Liver (tissue), 9 donors: ENCODE data around the gene MSH3. TPM values are rescaled to one million over a fixed set of nuclear protein-coding genes. Genes with fewer than 3 reads are reported as not detected.
"Not testable (repeated sequence)": the region's sequence is repeated elsewhere in the genome, so short reads cannot be mapped to it uniquely, and the experiment has no call there.

Experiments used
- DNase-seq: peaks from one replicate; pipeline ENCODE4 v3.0.0-alpha.2; 2017; ENCODE audit warnings: low spot score
- H3K27ac ChIP-seq, 2 donors: one replicate each; pipeline ENCODE4 v1.7.0; 2013; ENCODE audit warnings: inconsistent platforms in 2 of 2, low read length in 2 of 2, control low read depth in 1 of 2, low read depth in 1 of 2, mild to moderate bottlenecking in 1 of 2
- H3K27me3 ChIP-seq, 4 donors: one replicate each; pipeline versions ENCODE4 v1.6.1 to v1.7.0; 2013; ENCODE audit warnings: low read length in 3 of 4, inconsistent platforms in 1 of 4, mild to moderate bottlenecking in 1 of 4, moderate library complexity in 1 of 4; ENCODE audit not compliant: control insufficient read depth in 4 of 4, insufficient read depth in 4 of 4
- H3K36me3 ChIP-seq, 4 donors: one replicate each; pipeline versions ENCODE4 v1.6.1 to v1.7.0; 2013; ENCODE audit warnings: low read length in 3 of 4, mild to moderate bottlenecking in 3 of 4, low read depth in 1 of 4, moderate library complexity in 1 of 4; ENCODE audit not compliant: control insufficient read depth in 4 of 4, insufficient read depth in 3 of 4
- H3K4me1 ChIP-seq, 4 donors: one replicate each; pipeline versions ENCODE4 v1.6.1 to v1.7.0; 2013; ENCODE audit warnings: low read length in 3 of 4, mild to moderate bottlenecking in 3 of 4, moderate library complexity in 1 of 4; ENCODE audit not compliant: control insufficient read depth in 4 of 4, insufficient read depth in 4 of 4
- H3K4me3 ChIP-seq, 3 donors: one replicate each; pipeline versions ENCODE4 v1.6.1 to v1.7.0; 2013; ENCODE audit warnings: low read length in 3 of 3, control low read depth in 1 of 3, low read depth in 1 of 3, mild to moderate bottlenecking in 1 of 3
- H3K9ac ChIP-seq, 2 donors: one replicate each; pipeline ENCODE4 v1.7.0; 2013; ENCODE audit warnings: low read length in 2 of 2, mild to moderate bottlenecking in 2 of 2, moderate library complexity in 2 of 2, control low read depth in 1 of 2, low read depth in 1 of 2
- H3K9me3 ChIP-seq, 4 donors: one replicate each; pipeline versions ENCODE4 v1.6.1 to v1.7.0; 2013; ENCODE audit warnings: low read length in 3 of 4; ENCODE audit not compliant: control insufficient read depth in 4 of 4
- ATF3 ChIP-seq: IDR thresholded peaks from 2 replicates; pipeline ENCODE4 v1.6.1; 2016; ENCODE audit warnings: antibody characterized with exemption
- EGR1 ChIP-seq, 2 donors: IDR thresholded peaks; 2 replicates each; pipeline ENCODE4 v1.6.1; 2016 to 2018; ENCODE audit warnings: antibody characterized with exemption in 2 of 2, low read depth in 2 of 2
- FOXA1 ChIP-seq: IDR thresholded peaks from 2 replicates; pipeline ENCODE4 v1.6.1; 2016; ENCODE audit warnings: antibody characterized with exemption
- FOXA2 ChIP-seq: IDR thresholded peaks from 2 replicates; pipeline ENCODE4 v1.6.1; 2016; ENCODE audit warnings: antibody characterized with exemption
- GABPA ChIP-seq, 2 donors: IDR thresholded peaks in 1 of 2; conservative IDR thresholded peaks in 1 of 2; 2 replicates each; pipeline ENCODE4 v1.6.1; 2016; ENCODE audit warnings: antibody characterized with exemption in 2 of 2, mild to moderate bottlenecking in 1 of 2, moderate library complexity in 1 of 2
- HNF4A ChIP-seq, 2 donors: conservative IDR thresholded peaks; 2 replicates each; pipeline ENCODE4 v1.6.1; 2016; ENCODE audit warnings: antibody characterized with exemption in 2 of 2, mild to moderate bottlenecking in 2 of 2
- HNF4G ChIP-seq: IDR thresholded peaks from 2 replicates; pipeline ENCODE4 v1.6.1; 2016; ENCODE audit warnings: antibody characterized with exemption
- JUND ChIP-seq, 2 donors: IDR thresholded peaks; 2 replicates each; pipeline ENCODE4 v1.6.1; 2016; ENCODE audit warnings: antibody characterized with exemption in 2 of 2
- NR2F2 ChIP-seq: IDR thresholded peaks from 2 replicates; pipeline ENCODE4 v1.6.1; 2016; ENCODE audit warnings: antibody characterized with exemption
- RAD21 ChIP-seq, 2 donors: IDR thresholded peaks; 2 replicates each; pipeline ENCODE4 v1.6.1; 2016; ENCODE audit warnings: antibody characterized with exemption in 2 of 2, mild to moderate bottlenecking in 2 of 2
- REST ChIP-seq: IDR thresholded peaks from 2 replicates; pipeline ENCODE4 v1.6.1; 2016; ENCODE audit warnings: antibody characterized with exemption, mild to moderate bottlenecking
- RXRA ChIP-seq, 2 donors: IDR thresholded peaks; 2 replicates each; pipeline ENCODE4 v1.6.1; 2017 to 2018; ENCODE audit warnings: antibody characterized with exemption in 2 of 2, mild to moderate bottlenecking in 1 of 2
- SP1 ChIP-seq: IDR thresholded peaks from 2 replicates; pipeline ENCODE4 v1.6.1; 2018; ENCODE audit warnings: antibody characterized with exemption, mild to moderate bottlenecking
- TAF1 ChIP-seq: conservative IDR thresholded peaks from 2 replicates; pipeline ENCODE4 v1.6.1; 2016; ENCODE audit warnings: antibody characterized with exemption, mild to moderate bottlenecking
- YY1 ChIP-seq: IDR thresholded peaks from 2 replicates; pipeline ENCODE4 v1.6.1; 2016; ENCODE audit warnings: antibody characterized with exemption, mild to moderate bottlenecking
- WGBS: extraction: QIAGEN DNeasy Blood & Tissue Kit; methylation state at CpG from one replicate; pipeline ENCODE4 v1.1.7; 2013; 5-methylcytosine and 5-hydroxymethylcytosine counted together
- polyA plus RNA-seq, 2 donors: library from polyadenylated mRNA; stranded (reverse) in 1 of 2; unstranded in 1 of 2; fragments of 200-250 nt in 1 of 2; fragments of >200 nt in 1 of 2; fragmentation: Nextera tagmentation in 1 of 2; extraction: Ambion mirVana in 1 of 2; gene quantifications; one replicate each; pipeline versions ENCODE4 v1.2.1 to v1.2.3, GENCODE V29; 2013 to 2015
- total RNA-seq, 2 donors: library from RNA; depleted of rRNA; stranded (reverse); fragments of >200 nt; gene quantifications; one replicate each; pipeline ENCODE4 v1.2.3, GENCODE V29; 2014
- TF ChIP-seq, protein P1 (sequence below): IDR thresholded peaks from 2 replicates; pipeline ENCODE4 v1.6.1; 2016; ENCODE audit warnings: antibody characterized with exemption
- TF ChIP-seq, protein P2 (sequence below): fragments of 150-350 bp; IDR thresholded peaks from 2 replicates; pipeline ENCODE4 v1.5.1; 2017; ENCODE audit warnings: improper control_type of control experiment, low read depth, low read length; ENCODE audit not compliant: missing input control
- TF ChIP-seq, protein P3 (sequence below): IDR thresholded peaks from 2 replicates; pipeline ENCODE4 v1.6.1; 2016; ENCODE audit warnings: antibody characterized with exemption
- donor health status: healthy.
- donor health status: healthy.
- donor health status: healthy.
- donor health status: healthy.
- donor health status: healthy.

Gene MSH3
- total and polyA plus RNA-seq, 4 donors: 3.0 to 19.1 (median 7.9) TPM

DNA sequence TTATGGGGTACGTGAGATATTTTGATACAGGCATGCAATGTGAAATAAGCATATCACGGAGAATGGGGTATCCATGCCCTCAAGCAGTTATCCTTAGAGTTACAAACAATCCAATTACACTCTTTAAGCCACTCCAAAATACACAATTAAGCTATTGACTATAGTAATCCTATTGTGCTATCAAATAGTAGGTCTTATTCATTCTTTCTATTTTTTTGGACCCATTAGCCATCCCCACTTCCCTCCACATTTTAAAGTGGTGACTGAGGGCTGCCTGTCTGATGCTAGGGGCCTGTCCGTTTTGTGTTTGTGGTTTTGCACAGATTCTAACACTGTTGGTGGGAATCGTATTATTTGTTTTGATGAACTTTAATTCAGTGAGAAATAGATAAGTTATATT is 130.0 kb downstream of the MSH3 start:
- DNase-seq: no peak
- no peaks in the 10 kb centered on the region for H3K4me1 ChIP-seq
- H3K36me3 ChIP-seq: peaks cover 0 to 16% (median 7%) of the 10 kb centered on the region in 4 donors
- H3K9me3 ChIP-seq: no peaks in the 10 kb centered on the region
- no peaks in the 10 kb centered on the region for H3K27me3 ChIP-seq
- no peak overlapping the region for H3K4me3 ChIP-seq
- TF ChIP-seq, protein P1, sequence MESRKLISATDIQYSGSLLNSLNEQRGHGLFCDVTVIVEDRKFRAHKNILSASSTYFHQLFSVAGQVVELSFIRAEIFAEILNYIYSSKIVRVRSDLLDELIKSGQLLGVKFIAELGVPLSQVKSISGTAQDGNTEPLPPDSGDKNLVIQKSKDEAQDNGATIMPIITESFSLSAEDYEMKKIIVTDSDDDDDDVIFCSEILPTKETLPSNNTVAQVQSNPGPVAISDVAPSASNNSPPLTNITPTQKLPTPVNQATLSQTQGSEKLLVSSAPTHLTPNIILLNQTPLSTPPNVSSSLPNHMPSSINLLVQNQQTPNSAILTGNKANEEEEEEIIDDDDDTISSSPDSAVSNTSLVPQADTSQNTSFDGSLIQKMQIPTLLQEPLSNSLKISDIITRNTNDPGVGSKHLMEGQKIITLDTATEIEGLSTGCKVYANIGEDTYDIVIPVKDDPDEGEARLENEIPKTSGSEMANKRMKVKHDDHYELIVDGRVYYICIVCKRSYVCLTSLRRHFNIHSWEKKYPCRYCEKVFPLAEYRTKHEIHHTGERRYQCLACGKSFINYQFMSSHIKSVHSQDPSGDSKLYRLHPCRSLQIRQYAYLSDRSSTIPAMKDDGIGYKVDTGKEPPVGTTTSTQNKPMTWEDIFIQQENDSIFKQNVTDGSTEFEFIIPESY: no peak
- TF ChIP-seq JUND (IDR thresholded peaks at IDR 0.05) (no peak), GABPA (IDR thresholded peaks at IDR 0.05 in 1 of 2, conservative IDR thresholded peaks at IDR 0.05 in 1 of 2) (no peak), TAF1 (no peak), RXRA (IDR thresholded peaks at IDR 0.05) (no peak), FOXA2 (no peak), ATF3 (no peak), HNF4G (no peak), EGR1 (IDR thresholded peaks at IDR 0.05; ENCODE audit: low read depth in 2 of 2) (no peak), FOXA1 (no peak), RAD21 (IDR thresholded peaks at IDR 0.05) (no peak), HNF4A (conservative IDR thresholded peaks at IDR 0.05) (no peak), YY1 (no peak), REST (no peak), NR2F2 (no peak), SP1 (no peak)
- TF ChIP-seq, protein P2, sequence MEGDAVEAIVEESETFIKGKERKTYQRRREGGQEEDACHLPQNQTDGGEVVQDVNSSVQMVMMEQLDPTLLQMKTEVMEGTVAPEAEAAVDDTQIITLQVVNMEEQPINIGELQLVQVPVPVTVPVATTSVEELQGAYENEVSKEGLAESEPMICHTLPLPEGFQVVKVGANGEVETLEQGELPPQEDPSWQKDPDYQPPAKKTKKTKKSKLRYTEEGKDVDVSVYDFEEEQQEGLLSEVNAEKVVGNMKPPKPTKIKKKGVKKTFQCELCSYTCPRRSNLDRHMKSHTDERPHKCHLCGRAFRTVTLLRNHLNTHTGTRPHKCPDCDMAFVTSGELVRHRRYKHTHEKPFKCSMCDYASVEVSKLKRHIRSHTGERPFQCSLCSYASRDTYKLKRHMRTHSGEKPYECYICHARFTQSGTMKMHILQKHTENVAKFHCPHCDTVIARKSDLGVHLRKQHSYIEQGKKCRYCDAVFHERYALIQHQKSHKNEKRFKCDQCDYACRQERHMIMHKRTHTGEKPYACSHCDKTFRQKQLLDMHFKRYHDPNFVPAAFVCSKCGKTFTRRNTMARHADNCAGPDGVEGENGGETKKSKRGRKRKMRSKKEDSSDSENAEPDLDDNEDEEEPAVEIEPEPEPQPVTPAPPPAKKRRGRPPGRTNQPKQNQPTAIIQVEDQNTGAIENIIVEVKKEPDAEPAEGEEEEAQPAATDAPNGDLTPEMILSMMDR: no peak
- TF ChIP-seq, protein P3, sequence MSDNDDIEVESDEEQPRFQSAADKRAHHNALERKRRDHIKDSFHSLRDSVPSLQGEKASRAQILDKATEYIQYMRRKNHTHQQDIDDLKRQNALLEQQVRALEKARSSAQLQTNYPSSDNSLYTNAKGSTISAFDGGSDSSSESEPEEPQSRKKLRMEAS: no peak
- no peak overlapping the region for H3K9ac ChIP-seq
- no peak overlapping the region for H3K27ac ChIP-seq
- WGBS: 95% methylated on average over 4 of the region's 4 CpGs

GRCh38 chr5:80789319-80790016 is 135.0 kb downstream of the MSH3 start:
- DNase-seq, H3K4me1 ChIP-seq, H3K9me3 ChIP-seq, H3K27me3 ChIP-seq, H3K4me3 ChIP-seq, H3K9ac ChIP-seq, H3K27ac ChIP-seq: not testable (repeated sequence)
- WGBS: 96% methylated on average over 7 of the region's 7 CpGs
- H3K36me3 ChIP-seq: peaks cover 4 to 29% (median 24%) of the 10 kb centered on the region in 4 donors
